GM21576 (cell line): Measurements from ENCODE around the gene SCYL1.

Experiments used
- ATAC-seq: cut with Tn5 transposase; IDR thresholded peaks from one replicate; pipeline ENCODE4 v1.9.1; 2021; ENCODE audit warnings: mild to moderate bottlenecking, moderate library complexity; ENCODE audit not compliant: unreplicated experiment

The SCYL1 gene

GRCh38 chr11:65532388-65533064, 7.6 kb downstream of the SCYL1 start:
- no peak for ATAC-seq

GRCh38 chr11:65535102-65535501, 10.2 kb downstream of the SCYL1 start:
- ATAC-seq = no peak

GRCh38 chr11:65536412-65537295, 11.8 kb downstream of the SCYL1 start:
- ATAC-seq = no peak

GRCh38 chr11:65537296-65537597, 12.4 kb downstream of the SCYL1 start:
- no peak for ATAC-seq

- ATAC-seq = no peak
Observed at GRCh38 chr11:65537620-65538231, 12.8 kb downstream of the SCYL1 start.

- no peak for ATAC-seq
Observed at GRCh38 chr11:65538232-65538914, 13.5 kb downstream of the SCYL1 start.

GRCh38 chr11:65538915-65539743, 14.2 kb downstream of the SCYL1 start:
- ATAC-seq = no peak

GRCh38 chr11:65539744-65540289, 14.9 kb downstream of the SCYL1 start:
- ATAC-seq = peak; percentile 3

GRCh38 chr11:65540290-65541092, 15.6 kb downstream of the SCYL1 start:
- peak; percentile 63 for ATAC-seq

GRCh38 chr11:65541093-65541982, 16.5 kb downstream of the SCYL1 start:
- no peak for ATAC-seq

- ATAC-seq = no peak
Observed at GRCh38 chr11:65542738-65543390, 18.0 kb downstream of the SCYL1 start.

- ATAC-seq = no peak
Observed at GRCh38 chr11:65545853-65546216, 21.0 kb downstream of the SCYL1 start.

- peak; percentile 66 for ATAC-seq
Observed at GRCh38 chr11:65546217-65546958, 21.5 kb downstream of the SCYL1 start.

GRCh38 chr11:65547446-65548125, 22.7 kb downstream of the SCYL1 start:
- no peak for ATAC-seq

- no peak for ATAC-seq
Observed at GRCh38 chr11:65548395-65548794, 23.5 kb downstream of the SCYL1 start.

GRCh38 chr11:65549096-65549495, 24.2 kb downstream of the SCYL1 start:
- ATAC-seq = no peak
